GM21717 (cell line): ENCODE measurements around the gene PC.
"Not testable (repeated sequence)": the region's sequence is repeated elsewhere in the genome, so short reads cannot be mapped to it uniquely, and the experiment has no call there.

ENCODE experiments used
- ATAC-seq: cut with Tn5 transposase; IDR thresholded peaks from one replicate; pipeline ENCODE4 v1.9.1; 2021; ENCODE audit warnings: mild to moderate bottlenecking, moderate library complexity; ENCODE audit not compliant: unreplicated experiment

Gene PC

DNA sequence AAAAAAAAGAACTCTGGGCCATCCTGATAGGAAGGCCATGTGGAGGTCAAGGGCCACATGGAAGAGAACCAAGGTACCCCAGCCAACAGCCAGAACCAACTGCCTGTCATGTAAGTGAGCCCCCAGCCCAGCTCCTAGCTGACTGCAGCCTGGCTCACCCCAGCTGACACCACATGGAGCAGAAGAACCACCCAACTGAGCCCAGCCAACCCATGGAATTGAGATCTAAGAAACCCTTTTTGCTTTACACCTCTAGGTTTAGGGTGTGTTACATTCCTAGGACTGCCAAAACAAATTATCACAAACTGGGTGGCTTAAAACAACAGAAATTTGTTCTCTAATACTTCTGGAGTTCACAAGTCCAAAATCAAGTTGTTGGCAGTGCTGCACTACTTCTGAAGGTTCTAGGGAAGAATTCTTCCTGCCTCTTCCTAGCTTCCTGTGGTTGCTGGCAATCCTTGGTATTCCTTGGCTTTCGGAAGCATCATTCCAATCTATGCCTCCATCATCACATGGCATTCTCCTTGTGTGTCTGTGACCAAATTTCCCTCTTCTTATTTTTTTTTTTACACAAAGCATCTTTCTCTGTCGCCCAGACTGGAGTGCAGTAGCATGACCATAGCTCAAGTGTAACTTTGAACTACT is 21.3 kb upstream of the PC start:
- no peak for ATAC-seq

DNA sequence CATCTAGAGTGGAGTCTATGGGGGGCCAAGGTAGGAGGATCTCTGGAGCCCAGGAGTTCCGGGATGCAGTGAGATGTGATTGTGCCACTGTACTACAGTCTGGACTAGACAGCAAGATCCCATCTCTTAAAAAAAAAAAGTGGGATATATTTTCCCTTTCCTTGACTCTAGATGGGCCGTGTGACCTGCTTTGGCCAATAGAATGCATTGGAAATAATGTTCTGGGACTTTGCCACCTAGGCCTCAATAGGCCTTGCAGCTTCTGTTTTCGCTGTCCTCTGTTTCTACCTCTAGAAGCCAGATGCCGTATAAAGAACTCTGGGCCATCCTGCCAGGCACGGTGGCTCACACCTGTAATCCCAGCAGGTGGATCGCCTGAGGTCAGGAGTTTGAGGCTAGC is 20.5 kb upstream of the PC start:
- no peak for ATAC-seq

DNA sequence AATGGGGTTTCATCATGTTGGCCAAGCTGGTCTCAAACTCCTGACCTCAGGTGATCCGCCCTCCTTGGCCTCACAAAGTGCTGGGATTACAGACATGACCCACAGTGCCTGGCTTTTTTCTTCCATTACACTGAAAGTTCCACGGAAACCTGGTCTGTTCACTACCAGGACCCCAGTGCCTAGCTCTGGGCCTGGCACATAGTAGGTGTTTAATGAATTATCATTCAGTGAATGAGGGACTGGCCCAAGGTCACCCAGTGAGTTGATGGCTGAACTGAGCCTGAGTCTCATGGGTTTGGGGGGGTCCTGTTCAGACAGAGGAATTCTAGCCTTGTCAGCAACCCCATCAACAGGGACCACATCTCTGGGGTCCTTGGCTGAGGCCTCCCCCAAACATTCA is 20.0 kb upstream of the PC start:
- no peak for ATAC-seq

DNA sequence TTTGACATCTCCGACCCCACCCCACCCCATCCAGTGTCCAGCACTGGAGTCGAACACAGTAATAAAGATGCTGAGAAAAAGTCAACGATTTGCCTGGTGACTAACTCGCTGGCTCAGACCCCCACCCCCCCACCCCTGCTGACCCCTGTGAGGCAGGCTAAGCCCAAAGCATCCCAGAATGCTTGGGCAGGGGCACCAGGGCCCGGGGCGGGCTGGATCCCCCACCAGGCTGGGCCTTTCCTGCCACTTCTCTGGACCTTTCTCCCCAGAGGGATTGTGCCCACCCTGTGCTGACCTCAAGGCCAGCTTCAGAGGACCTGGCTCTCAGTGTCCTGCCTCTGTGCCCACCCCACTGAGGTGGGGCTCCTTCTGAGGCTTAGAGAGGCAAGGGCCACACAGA is 18.7 kb upstream of the PC start:
- ATAC-seq: no peak

DNA sequence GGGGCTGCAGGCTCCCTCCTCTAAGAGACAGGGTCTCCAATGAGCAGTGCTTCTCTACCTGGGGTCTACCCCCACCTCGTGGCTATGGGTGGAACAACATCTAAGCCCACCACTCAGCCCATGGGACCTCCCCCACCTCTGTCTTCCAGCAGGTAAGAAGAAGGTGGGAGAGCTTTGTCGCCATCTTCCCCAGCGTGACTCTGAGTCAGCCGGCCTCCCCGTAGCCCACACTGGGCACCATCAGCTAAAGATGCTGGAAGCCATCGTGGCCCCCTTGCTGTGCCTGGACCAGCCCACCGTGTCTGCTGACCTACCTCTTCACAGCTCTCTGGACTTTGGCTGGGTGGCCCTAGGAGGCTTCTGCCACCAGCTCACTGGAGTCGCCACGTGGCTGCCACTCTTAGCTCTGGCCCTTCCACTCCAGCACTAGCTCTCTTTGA is 17.9 kb upstream of the PC start:
- ATAC-seq: no peak

DNA sequence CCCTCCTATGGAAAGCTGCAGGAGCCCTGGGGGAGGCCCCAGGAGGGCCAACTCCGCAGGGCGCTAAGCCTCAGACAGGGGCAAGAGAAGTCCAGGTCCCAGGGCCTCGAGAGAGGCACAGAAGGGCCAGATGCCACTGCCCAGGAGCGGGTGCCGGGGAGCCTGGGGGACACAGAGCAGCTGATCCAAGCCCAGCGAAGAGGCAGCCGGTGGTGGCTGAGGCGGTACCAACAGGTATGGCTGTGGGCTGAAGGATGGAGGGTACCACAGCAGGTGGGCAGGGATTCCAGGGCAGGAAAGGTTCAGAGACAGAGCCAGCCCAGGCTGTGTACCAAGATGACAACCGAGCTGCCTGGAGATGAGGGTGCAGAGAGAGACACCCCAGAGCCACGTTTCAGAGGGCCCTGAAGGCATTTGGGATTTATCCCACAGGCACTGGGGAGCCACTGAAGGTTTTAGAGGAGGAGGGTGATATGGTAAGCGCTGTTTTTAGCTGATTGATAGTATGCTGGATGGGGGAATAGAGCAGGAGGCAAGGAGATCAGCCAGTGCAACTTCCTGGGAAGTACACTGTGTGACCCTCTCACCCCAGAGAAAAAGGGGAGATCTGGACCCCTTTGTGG is 17.3 kb upstream of the PC start:
- no peak for ATAC-seq

DNA sequence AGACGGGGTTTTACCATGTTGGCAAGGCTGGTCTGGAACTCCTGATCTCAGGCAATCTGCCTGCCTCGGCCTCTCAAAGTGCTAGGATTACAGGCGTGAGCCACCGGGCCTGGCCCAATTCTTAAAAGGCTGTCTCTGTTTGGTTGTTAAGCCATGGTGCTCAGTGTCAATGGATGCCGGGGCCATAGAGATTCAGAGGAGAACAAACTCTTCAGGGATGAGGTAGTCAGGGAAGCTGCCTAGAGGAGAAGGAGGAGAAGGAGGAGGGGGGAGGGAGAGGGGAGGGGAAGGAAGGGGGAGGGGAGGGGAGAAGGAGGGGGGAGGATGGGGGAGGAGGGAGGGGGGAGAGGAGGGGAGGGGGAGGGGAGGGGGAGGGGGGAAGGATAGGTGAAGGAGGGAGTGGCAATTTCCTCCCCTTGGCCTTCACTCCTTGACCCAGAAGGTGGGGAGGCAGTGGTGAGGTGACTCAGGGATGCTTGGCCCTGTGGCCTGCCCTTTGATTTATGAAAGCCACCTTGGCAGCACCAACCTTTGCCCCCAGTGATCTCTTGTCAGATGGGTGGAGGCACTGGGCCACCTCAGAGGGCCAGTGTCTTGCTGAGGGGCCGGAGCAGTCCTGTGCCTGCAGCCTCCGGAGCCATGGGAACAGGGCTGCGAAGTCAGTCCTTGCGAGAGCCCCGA is 16.7 kb upstream of the PC start, which contains the start of gene C11orf86:
Gene C11orf86 (plus strand): TSS at position 581 of the 681 bp plus-strand sequence. CDS start 59 bp downstream, at position 640.
- no peak for ATAC-seq

DNA sequence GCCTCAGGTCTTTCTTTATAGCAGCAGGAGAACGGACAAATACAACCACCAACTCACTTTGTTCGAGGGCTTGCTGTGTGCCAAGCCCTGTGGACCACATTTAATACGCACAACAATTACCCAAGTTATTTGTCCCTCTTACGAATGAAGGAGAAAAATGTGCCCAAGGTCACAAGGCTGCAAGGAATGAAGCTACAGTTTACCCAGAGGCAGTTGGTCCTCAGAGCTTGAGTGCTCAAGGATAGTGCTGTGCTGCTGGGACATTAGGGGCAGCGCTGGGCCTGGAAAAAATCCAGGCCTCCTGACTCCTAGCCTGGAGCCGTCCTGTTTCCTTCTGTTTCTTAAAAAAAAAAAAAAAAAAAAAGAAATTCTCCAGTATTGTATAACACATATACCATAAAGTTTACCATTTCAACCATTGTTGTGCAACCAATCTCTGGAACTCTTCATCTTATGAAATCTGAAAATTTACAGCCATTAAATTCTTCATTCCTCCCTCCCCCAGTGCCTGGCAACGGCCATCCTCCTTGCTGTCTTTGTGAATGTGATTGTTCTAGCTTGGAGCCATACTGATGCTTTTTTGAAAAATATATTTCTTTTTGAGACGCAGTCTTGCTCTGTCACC is 15.9 kb upstream of the PC start:
- ATAC-seq: no peak

DNA sequence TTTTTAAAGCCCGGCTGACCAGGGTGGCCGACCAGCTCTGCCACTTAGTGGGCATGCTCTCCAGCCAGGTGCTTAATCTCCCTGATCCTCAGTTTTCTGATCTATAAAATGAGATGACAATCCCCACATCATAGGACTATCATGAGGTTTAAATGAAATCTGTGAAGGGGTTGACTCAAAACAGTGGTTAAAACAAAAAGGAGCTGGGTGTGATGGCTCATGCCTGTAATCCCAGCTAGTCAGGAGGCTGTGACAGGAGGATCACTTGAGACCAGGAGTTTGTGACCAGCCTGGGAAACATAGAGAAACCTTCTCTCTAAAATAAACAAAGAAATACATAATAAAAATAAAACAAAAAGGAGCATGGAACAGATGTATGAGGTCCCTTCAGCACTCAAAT is 13.3 kb upstream of the PC start:
- no peak for ATAC-seq

DNA sequence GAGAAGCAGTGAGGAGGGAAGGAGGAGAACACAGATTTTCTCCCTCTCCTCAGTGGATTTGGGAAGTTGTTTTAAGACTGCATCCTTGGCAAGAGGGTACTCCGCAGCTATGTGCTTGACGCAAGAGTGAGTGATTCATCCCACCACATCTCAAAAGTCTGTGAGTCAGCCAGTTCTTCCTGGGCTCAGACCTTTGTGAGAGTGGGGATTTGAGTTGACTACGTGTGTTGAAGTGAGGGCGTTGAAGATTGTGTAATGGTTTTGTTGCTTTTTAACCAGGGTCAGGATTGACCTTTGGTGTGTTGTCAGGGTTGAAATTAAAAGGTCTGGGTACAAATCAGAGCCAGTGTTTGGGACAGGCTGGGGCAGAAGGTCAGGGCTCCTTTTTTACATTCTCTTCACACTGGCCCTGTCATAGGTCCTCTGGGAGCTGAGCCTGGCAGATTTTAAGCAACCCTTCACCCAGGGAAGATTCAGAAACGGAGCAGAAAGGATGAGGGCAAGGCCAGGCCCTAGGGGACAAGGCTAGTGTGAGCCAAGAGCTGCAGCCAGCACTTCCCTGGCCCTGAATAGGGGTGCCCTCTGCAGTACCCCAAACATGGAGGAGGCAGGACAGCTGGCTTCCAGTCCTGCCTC is 12.7 kb upstream of the PC start:
- ATAC-seq: no peak

DNA sequence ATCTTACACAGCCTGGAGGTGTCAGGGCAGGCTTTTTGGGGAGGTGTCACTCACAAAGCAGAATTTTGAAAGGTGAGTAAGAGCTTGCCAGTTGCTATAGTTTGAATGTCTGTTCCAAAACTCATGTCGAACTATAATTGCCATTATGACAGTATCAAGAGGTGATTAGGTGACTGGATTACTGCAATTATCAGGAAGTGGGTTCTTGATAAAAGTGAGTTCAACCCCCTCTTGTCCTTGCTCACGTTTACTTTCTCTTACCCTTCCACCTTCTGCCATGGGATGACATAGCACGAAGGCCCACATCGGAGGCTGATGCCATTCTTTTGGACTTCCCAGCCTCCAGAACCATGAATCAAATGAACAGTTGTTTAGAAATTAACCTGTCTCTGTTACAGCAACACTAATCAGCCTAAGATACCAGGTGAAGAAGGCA is 12.2 kb upstream of the PC start:
- no peak for ATAC-seq

DNA sequence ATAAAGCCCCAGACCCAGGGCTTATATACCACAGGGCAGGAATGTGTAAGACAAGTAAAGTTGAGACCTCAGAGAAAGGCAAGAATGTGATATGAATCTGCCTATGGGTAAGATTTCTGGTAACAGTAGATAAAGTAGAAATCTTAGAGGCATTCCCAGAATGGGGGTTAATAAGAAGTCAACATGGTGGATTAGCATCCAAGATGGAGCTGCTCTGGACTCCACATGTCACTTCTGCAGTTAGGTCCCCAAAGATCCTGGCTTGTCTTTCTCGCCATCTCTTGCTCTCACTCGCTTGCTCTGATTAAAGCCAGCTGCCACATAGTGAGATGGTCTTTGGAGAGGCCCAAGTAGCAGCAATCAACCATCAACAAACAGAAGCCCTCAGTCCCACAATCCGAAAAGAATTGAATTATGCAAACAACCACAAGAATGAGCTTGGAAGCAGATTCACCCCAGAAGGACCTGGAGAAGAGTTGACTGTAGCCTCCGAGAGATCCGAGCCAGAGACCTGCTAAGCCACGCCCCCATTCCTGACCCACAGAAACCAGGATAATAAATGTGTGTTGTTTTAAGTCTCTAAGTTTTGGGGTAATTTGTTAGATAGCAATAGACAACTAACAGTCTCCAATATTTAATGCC is 11.5 kb upstream of the PC start:
- ATAC-seq: no peak

DNA sequence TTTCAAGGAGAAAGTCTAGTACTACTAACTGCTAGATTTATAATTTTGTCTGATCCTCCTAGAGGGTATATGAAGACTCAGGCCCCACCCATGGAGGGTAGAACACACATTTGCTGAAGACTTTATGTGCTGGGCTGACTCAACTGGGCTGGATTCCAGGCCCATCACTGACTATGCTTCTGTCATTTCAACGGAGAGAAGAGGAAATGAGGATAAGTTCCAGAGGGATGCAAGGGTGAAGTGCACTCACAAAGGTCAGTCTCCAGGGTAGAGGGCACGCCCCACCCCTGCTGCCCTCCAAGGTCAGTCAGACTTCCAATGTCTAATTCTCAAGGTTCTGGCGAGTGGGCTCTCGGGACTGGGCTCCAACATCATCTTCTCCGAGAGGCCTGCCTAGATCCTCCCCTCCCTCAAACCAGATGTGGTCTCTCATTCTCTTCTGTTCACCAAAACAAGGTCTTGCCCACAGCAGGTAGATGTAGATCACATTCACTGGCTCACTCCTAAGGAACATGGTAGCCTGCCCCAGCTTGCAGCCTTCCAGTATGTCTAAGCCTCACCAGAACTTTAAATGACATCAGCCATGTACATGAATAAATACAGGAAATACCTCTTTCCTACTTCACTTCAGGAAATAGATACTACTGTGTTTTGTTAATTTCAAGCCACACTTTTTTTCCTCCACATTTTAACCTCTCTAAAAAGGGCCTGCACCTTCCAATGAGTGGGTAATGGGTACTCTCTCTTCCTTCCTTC is 9.7 kb upstream of the PC start:
- no peak for ATAC-seq

DNA sequence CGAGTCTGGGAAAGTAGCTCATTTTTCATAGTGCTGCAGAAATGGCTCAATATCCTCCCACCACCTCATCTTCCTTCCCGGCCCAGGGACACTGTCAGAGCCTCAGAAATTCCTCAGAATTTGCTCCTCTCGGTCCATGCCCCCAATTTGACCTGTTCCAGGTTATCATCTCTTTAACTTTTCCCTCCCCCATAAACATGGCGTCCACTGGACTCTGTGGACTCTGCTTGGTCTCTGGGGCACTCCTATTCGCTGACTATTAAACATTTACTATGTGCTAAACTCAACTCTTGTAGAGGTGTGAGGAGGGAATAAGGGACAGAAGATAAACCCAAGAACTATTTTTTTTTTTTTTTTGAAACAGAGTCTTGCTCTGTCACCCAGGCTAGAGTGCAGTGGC is 8.2 kb upstream of the PC start:
- ATAC-seq: no peak

DNA sequence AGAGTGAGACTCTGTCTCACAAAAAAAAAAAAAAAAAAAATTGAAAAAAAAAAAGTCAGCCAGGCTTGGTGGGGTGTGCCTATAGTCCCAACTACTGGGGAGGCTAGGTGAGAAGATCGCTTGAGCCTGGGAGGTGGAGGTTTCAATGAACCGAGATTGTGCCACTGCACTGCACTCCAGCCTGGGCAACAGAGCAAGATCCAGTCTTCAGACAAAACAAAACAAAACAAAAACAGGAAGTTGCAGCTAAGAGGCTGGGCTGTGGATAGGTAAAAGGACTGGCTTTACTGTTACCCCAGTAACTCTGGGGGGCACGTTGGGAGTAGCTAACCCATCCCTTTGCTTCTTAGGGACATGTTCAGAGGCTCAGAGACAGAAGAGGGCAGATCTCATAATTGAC is 6.3 kb upstream of the PC start:
- ATAC-seq: no peak

DNA sequence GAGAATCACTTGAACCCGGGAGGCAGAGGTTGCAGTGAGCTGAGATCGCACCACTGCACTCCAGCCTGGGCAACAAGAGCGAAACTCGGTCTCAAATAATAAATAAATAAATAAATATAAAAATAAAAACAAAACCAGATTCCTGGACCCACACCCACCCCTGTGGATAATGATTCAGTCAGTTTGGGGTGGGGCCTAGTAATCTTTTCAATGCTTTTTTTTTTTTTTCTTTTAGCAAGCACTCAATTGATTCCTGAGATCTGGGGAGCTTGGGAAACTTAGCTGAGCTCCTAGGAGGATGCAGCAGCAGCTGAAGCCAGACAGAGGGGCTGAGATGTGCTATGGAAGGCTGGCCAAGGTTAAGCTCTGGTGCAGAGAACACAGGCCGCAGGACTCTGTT is 4.6 kb upstream of the PC start:
- ATAC-seq: no peak

DNA sequence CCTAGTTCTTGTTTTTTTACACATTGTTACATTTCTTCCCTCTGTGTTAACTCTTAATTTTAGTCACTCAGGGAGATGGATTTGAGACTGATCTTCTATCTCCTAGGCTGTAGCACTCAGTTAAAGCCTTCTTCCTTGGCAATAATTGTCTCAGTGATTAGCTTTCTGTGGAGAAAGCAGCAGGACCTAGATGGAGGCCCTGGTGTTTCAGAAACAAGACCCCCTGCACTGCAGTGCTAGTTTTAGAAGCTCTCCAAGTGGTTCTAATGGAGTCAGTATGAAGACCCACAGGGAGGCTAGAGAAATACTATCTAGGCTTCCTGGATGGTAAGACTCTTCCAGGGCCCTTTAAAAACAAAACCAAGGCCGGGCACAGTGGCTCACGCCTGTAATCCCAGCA is 4.1 kb upstream of the PC start:
- ATAC-seq: no peak

DNA sequence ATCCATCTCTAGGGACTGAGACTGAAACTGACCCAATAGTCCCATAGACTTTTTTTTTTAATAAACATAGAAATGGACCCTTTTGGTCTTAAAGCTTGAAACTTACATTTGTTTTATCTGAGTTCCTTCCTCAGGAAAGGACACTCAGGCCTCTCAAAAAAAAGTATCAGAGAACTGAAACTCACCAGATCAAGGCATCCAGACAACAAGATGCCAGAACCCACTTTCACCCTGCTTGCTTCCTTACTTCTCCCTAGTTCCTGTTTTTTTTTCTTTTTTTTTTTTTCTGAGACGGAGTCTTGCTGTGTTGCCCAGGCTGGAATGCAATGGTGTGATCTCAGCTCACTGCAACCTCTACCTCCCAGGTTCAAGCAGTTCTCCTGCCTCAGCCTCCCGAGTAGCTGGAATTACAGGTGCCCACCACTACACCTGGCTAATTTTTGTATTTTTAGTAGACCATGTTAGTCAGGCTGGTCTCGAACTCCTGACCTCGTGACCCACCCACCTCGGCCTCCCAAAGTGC is 3.6 kb upstream of the PC start:
- ATAC-seq: not testable (repeated sequence)

DNA sequence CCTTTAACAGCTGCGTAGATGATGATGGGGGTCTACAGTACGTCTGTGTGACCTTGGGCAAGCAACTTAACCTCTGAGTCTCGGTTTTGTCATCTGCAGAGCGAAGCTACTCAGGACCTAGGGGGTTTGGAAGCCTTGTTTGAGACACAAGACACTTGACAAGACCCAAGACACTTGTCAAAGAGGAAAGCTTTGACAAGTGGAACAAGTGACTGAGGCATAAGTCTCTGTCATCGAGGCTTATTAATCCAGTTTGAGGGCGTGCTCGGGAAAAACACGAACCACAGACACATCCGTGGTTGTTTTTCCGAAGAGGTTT is 732 bp upstream of the PC start:
- ATAC-seq: no peak

DNA sequence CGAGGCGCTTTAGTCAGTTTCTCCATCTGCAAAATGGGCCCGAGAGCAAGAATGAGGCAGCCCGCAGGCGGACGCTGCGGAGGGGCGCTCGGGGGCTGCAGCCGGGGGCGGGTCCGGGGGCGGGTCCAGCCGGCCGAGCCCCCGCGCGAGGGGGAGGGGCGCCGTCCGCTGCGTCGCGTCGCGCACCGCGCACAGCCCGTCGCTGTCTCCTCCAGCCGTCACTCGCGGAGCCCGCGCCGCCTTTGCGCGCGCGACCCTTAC is 282 bp downstream of the PC start:
- ATAC-seq: peak; percentile 18
